ENCODE measurements around the gene ZNF573. TPM values are rescaled to one million over a fixed set of nuclear protein-coding genes. Genes with fewer than 3 reads are reported as not detected.

Gene ZNF573
- total RNA-seq, 4 donors from 2014 or later = 0.75 to 29.3 (median 5.5) TPM

DNA sequence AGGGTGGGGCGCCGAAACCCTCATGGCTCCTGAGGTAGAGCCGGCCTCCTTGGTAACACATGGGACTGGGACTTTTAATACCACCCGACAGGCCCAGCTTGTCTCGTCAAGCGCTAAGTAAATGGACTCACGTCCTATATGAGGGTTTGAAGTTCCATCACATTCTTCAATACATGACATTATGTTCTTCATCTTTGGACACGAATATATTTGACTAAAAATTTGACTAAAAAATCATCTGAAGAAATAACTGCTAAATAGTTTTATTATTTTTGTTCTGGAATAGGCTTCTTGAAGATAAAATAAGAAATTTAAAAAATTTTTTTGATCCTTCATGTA is 59.5 kb downstream of the ZNF573 start:
- no peaks in the 10 kb centered on the region for H3K36me3 ChIP-seq
- peak overlapping the region; percentile 91 to 92 (median 92) for H3K27ac ChIP-seq
- TF ChIP-seq EP300 (IDR thresholded peaks at IDR 0.05; ENCODE audit: low read depth) (no peak), POLR2A (IDR thresholded peaks at IDR 0.05) (no peak), POLR2AphosphoS5 (IDR thresholded peaks at IDR 0.05) (no peak)
- TF ChIP-seq, protein P1, sequence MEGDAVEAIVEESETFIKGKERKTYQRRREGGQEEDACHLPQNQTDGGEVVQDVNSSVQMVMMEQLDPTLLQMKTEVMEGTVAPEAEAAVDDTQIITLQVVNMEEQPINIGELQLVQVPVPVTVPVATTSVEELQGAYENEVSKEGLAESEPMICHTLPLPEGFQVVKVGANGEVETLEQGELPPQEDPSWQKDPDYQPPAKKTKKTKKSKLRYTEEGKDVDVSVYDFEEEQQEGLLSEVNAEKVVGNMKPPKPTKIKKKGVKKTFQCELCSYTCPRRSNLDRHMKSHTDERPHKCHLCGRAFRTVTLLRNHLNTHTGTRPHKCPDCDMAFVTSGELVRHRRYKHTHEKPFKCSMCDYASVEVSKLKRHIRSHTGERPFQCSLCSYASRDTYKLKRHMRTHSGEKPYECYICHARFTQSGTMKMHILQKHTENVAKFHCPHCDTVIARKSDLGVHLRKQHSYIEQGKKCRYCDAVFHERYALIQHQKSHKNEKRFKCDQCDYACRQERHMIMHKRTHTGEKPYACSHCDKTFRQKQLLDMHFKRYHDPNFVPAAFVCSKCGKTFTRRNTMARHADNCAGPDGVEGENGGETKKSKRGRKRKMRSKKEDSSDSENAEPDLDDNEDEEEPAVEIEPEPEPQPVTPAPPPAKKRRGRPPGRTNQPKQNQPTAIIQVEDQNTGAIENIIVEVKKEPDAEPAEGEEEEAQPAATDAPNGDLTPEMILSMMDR (IDR thresholded peaks at IDR 0.05) = peak in 1 of 5 experiments; percentile 18
- no peaks in the 10 kb centered on the region for H3K9me3 ChIP-seq
- peak overlapping the region; percentile 87 to 99 (median 94) for H3K4me3 ChIP-seq
- DNase-seq = no peak
- 5 to 17% methylated on average over 5 to 8 of the region's 8 CpGs for WGBS, 2 donors (ENCODE audit: low coverage in 1 of 2)
- no peaks in the 10 kb centered on the region for H3K27me3 ChIP-seq
- in situ Hi-C loops (cut with MboI; ENCODE audit: low pct_ligation_motif_present in 1 of 4, low pct_unique_long_range_greater_than_20kb in 1 of 4, low sequenced_read_pairs in 3 of 4) = no loop called here
- peaks cover 9 to 15% (median 11%) of the 10 kb centered on the region in 4 donors for H3K4me1 ChIP-seq
- intact Hi-C loops (cut with DNase I; ENCODE audit: low total_unique reads) = loop anchor here (10.0 kb wide), 1 partner anchor 435 kb away; no protein-coding TSS in a partner anchor

DNA sequence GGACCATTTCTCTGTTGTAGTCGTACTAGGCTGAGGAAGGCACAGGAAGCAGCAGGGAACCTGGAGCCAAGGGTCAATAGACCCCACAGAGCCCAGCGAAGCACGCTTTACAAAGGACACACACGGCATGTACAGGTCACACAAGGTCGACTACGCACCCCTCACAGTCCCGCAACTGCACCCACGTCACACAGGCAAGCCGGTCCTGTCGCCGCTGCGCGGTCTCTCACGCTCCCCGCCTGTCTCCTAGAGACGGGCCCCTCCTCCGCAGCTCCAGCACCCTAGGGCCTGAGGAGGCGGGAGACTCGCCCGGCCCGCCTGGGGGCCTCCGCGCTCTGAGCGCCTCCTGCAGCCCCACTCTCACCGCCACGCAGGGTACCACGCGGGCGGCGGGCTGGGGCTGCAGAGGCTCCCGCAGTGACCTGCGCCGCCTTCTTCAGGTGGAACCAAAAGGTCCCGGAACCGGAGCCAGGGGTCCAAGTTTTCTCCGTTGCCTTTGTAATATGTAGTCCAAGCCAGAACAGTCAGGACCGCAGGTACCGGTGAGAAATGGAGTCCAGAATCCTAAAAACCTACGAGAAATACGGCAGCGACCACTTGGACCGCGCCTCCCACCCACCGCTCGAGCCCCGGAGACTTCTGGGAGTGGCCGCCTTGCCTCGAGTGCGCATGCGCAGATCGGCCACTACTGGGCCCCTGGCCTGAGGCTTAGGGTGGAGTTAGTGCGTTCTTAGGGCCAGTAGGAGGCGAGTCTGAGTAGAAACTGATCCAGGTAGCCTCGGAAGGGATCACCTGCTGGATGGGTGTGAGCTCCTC is 60.1 kb downstream of the ZNF573 start, which contains the start of gene ZNF607:
Gene ZNF607 (minus strand): TSS at position 651 of the 816 bp plus-strand sequence. CDS start 8,143 bp downstream, outside the sequence.
- in situ Hi-C loops (cut with MboI; ENCODE audit: low pct_ligation_motif_present in 1 of 4, low pct_unique_long_range_greater_than_20kb in 1 of 4, low sequenced_read_pairs in 3 of 4) (no loop called here), intact Hi-C loops (cut with DNase I; ENCODE audit: low total_unique reads) (loop anchor here (10.0 kb wide), 1 partner anchor 435 kb away; no protein-coding TSS in a partner anchor)
- Histone ChIP-seq H3K36me3 (no peaks in the 10 kb centered on the region), H3K27ac (peak within 1 kb of the TSS; percentile 91 to 92 (median 92)), H3K4me3 (peak within 1 kb of the TSS; percentile 87 to 99 (median 94)), H3K9me3 (no peaks in the 10 kb centered on the region), H3K4me1 (peaks cover 9 to 15% (median 11%) of the 10 kb centered on the region in 4 donors), H3K27me3 (no peaks in the 10 kb centered on the region)
- TF ChIP-seq, protein P1 (IDR thresholded peaks at IDR 0.05) = peak; percentile 55 to 75 (median 58)
- TF ChIP-seq EP300 (IDR thresholded peaks at IDR 0.05; ENCODE audit: low read depth) (no peak), POLR2A (IDR thresholded peaks at IDR 0.05) (peak; percentile 78), POLR2AphosphoS5 (IDR thresholded peaks at IDR 0.05) (peak; percentile 67 to 86 (median 82))
- peak; percentile 92 for DNase-seq
- WGBS, 2 donors (ENCODE audit: low coverage in 1 of 2) = 0% methylated on average over 3 to 47 of the region's 54 CpGs

DNA sequence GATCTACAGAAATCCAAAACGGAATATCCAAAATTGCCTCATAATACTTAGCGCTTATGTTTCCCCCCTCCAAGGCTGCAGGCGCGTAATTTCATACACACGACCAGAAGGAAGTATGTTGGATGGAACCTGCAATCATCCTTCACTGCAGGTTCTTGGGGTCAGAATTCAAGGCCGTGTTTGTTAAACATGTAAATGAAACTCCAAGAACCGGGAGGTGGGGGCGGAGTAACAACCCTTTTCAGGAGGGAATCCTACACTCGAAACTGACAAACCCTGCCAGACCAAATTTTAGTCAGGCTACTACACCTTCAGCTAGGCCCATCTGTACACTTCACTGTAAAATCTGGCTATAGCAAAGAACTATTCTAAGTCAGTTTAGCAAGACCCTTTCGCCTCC is 61.1 kb downstream of the ZNF573 start:
- no peaks in the 10 kb centered on the region for H3K27me3 ChIP-seq
- H3K27ac ChIP-seq = peak overlapping the region in 1 of 4 donors; percentile 92
- peaks cover 9 to 15% (median 11%) of the 10 kb centered on the region in 4 donors for H3K4me1 ChIP-seq
- TF ChIP-seq EP300 (IDR thresholded peaks at IDR 0.05; ENCODE audit: low read depth) = no peak
- TF ChIP-seq POLR2A (IDR thresholded peaks at IDR 0.05) = no peak
- no peak for DNase-seq
- no peaks in the 10 kb centered on the region for H3K9me3 ChIP-seq
- no peaks in the 10 kb centered on the region for H3K36me3 ChIP-seq
- peak overlapping the region in 2 of 4 donors; percentile 91 to 99 for H3K4me3 ChIP-seq
- WGBS, 2 donors (ENCODE audit: low coverage in 1 of 2) = 53 to 64% methylated on average over 8 to 10 of the region's 10 CpGs
- in situ Hi-C loops (cut with MboI; ENCODE audit: low pct_ligation_motif_present in 1 of 4, low pct_unique_long_range_greater_than_20kb in 1 of 4, low sequenced_read_pairs in 3 of 4) (no loop called here), intact Hi-C loops (cut with DNase I; ENCODE audit: low total_unique reads) (loop anchor here (10.0 kb wide), 1 partner anchor 436 kb away; no protein-coding TSS in a partner anchor)

DNA sequence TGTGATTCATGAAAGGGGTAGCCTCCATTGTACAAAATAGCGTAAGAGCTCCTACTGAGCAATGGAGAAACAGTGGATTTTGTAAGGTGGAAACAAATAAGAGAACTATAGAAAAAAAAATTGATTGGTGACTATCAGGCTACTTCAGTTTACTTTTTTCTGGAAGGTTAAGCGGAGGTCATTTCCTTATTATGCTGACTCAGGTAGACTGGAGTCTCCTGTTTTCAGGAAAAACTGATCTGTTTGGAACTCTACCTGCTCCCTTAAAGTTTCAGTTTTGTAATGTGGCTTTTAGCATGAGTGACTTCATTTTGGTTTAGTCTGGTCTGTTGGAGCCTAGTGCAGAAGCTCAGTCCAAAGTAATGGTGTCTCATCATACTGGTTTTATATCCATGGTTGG is 63.2 kb downstream of the ZNF573 start:
- peaks cover 0 to 5% (median 2%) of the 10 kb centered on the region in 4 donors for H3K36me3 ChIP-seq
- H3K4me1 ChIP-seq = peaks cover 9 to 15% (median 11%) of the 10 kb centered on the region in 4 donors
- H3K27me3 ChIP-seq = no peaks in the 10 kb centered on the region
- 100% methylated on average over 2 of the region's 2 CpGs for WGBS, 2 donors (ENCODE audit: low coverage in 1 of 2)
- no peaks in the 10 kb centered on the region for H3K9me3 ChIP-seq
- TF ChIP-seq POLR2AphosphoS5 (IDR thresholded peaks at IDR 0.05) (no peak), POLR2A (IDR thresholded peaks at IDR 0.05) (no peak), EP300 (IDR thresholded peaks at IDR 0.05; ENCODE audit: low read depth) (no peak)
- TF ChIP-seq, protein P1 (IDR thresholded peaks at IDR 0.05) = no peak
- in situ Hi-C loops (cut with MboI; ENCODE audit: low pct_ligation_motif_present in 1 of 4, low pct_unique_long_range_greater_than_20kb in 1 of 4, low sequenced_read_pairs in 3 of 4) (no loop called here), intact Hi-C loops (cut with DNase I; ENCODE audit: low total_unique reads) (loop anchor here (10.0 kb wide), 1 partner anchor 439 kb away; no protein-coding TSS in a partner anchor)
- DNase-seq = no peak
- H3K4me3 ChIP-seq = no peak overlapping the region
- no peak overlapping the region for H3K27ac ChIP-seq

Data from transverse colon (tissue), 4 donors.